ENCODE data around the gene ASTN2. TPM values are rescaled to one million over a fixed set of nuclear protein-coding genes. Genes with fewer than 3 reads are reported as not detected.

Gene ASTN2
- total RNA-seq, 2 experiments from 2014 or later: 1.7 to 4.2 TPM

GRCh38 chr9:116855881-116856662 lies 558.8 kb downstream of the ASTN2 start:
- intact Hi-C loops (cut with micrococcal nuclease; ENCODE audit: unreplicated experiment): no loop called here
- Histone ChIP-seq H3K9me2 (ENCODE audit: insufficient read depth, low read length) (no peaks in the 10 kb centered on the region), H4K20me1 (ENCODE audit: insufficient read depth, low read length) (no peaks in the 10 kb centered on the region), H3K79me2 (ENCODE audit: insufficient read depth, low read depth, low read length) (no peaks in the 10 kb centered on the region), H2AFZ (ENCODE audit: low read length) (no peak overlapping the region), H3K4me1 (ENCODE audit: insufficient read depth, low read length, poor library complexity, severe bottlenecking) (no peaks in the 10 kb centered on the region), H3K27ac (ENCODE audit: low read depth, low read length, poor library complexity, severe bottlenecking) (no peak overlapping the region), H3K4me3 (ENCODE audit: low read depth, low read length, poor library complexity, severe bottlenecking) (no peak overlapping the region), H3K36me3 (ENCODE audit: insufficient read depth, low read length) (no peaks in the 10 kb centered on the region), H3K9me3 (ENCODE audit: low read length) (no peaks in the 10 kb centered on the region), H3K4me2 (ENCODE audit: low read length) (no peak overlapping the region)
- BruUV-seq (replicated peaks): no TSS peak
- CTCF ChIA-PET (ENCODE audit: unreplicated experiment): no interaction called here
- POLR2A ChIA-PET: no interaction called here
- no peak for DNase-seq (ENCODE audit: low spot score)
- TF ChIP-seq CTCF (conservative IDR thresholded peaks at IDR 0.05; ENCODE audit: low read length): no peak
- no peak for TF ChIP-seq EZH2phosphoT487 (IDR thresholded peaks at IDR 0.05; ENCODE audit: borderline replicate concordance, low read depth, low read length)

DNA sequence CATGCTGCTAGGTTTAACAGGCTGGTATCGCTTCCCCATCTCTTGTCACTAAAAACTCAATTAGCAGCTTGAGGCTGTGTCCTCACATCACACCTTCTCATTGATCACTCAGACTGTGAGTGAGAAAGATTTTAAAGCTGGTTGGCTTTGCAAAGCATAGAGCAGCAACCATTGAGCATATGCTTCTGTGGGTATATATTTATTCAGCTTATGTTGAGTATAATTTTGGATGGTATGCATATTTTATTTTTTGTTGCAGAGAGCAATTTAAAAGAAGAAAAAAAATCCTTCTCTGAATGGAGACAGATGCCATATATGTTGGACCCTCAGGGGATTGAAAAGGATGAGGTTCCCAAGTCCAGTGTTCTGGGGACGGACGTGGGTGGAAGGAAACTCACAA lies 565.1 kb downstream of the ASTN2 start:
- no peaks in the 10 kb centered on the region for H3K36me3 ChIP-seq (ENCODE audit: insufficient read depth, low read length)
- ChIA-PET POLR2A (interaction anchor here (0.5 kb wide), 1 partner anchor 16 kb away, joined by 4 read pairs; no protein-coding TSS in a partner anchor), CTCF (ENCODE audit: unreplicated experiment) (no interaction called here)
- H3K9me2 ChIP-seq (ENCODE audit: insufficient read depth, low read length): no peaks in the 10 kb centered on the region
- no peak for DNase-seq (ENCODE audit: low spot score)
- H3K4me2 ChIP-seq (ENCODE audit: low read length): no peak overlapping the region
- intact Hi-C loops (cut with micrococcal nuclease; ENCODE audit: unreplicated experiment): no loop called here
- BruUV-seq (replicated peaks): no TSS peak
- H3K9me3 ChIP-seq (ENCODE audit: low read length): no peaks in the 10 kb centered on the region
- H3K4me1 ChIP-seq (ENCODE audit: insufficient read depth, low read length, poor library complexity, severe bottlenecking): no peaks in the 10 kb centered on the region
- no peaks in the 10 kb centered on the region for H4K20me1 ChIP-seq (ENCODE audit: insufficient read depth, low read length)
- H3K4me3 ChIP-seq (ENCODE audit: low read depth, low read length, poor library complexity, severe bottlenecking): no peak overlapping the region
- no peaks in the 10 kb centered on the region for H3K79me2 ChIP-seq (ENCODE audit: insufficient read depth, low read depth, low read length)
- H3K27ac ChIP-seq (ENCODE audit: low read depth, low read length, poor library complexity, severe bottlenecking): no peak overlapping the region
- no peak for TF ChIP-seq CTCF (conservative IDR thresholded peaks at IDR 0.05; ENCODE audit: low read length)
- H2AFZ ChIP-seq (ENCODE audit: low read length): no peak overlapping the region

GRCh38 chr9:116844621-116845020 lies 570.2 kb downstream of the ASTN2 start:
- Histone ChIP-seq H3K9me2 (ENCODE audit: insufficient read depth, low read length) (no peaks in the 10 kb centered on the region), H3K4me3 (ENCODE audit: low read depth, low read length, poor library complexity, severe bottlenecking) (no peak overlapping the region), H3K9me3 (ENCODE audit: low read length) (no peaks in the 10 kb centered on the region), H2AFZ (ENCODE audit: low read length) (no peak overlapping the region), H3K27ac (ENCODE audit: low read depth, low read length, poor library complexity, severe bottlenecking) (no peak overlapping the region), H4K20me1 (ENCODE audit: insufficient read depth, low read length) (no peaks in the 10 kb centered on the region), H3K4me2 (ENCODE audit: low read length) (no peak overlapping the region), H3K79me2 (ENCODE audit: insufficient read depth, low read depth, low read length) (no peaks in the 10 kb centered on the region), H3K4me1 (ENCODE audit: insufficient read depth, low read length, poor library complexity, severe bottlenecking) (no peaks in the 10 kb centered on the region), H3K36me3 (ENCODE audit: insufficient read depth, low read length) (no peaks in the 10 kb centered on the region)
- intact Hi-C loops (cut with micrococcal nuclease; ENCODE audit: unreplicated experiment): no loop called here
- no TSS peak for BruUV-seq (replicated peaks)
- TF ChIP-seq EZH2phosphoT487 (IDR thresholded peaks at IDR 0.05; ENCODE audit: borderline replicate concordance, low read depth, low read length): no peak
- no peak for TF ChIP-seq CTCF (conservative IDR thresholded peaks at IDR 0.05; ENCODE audit: low read length)
- CTCF ChIA-PET (ENCODE audit: unreplicated experiment): no interaction called here
- DNase-seq (ENCODE audit: low spot score): no peak
- POLR2A ChIA-PET: interaction anchor here (0.7 kb wide), 2 partner anchors 90 to 116 kb away, joined by 3 to 4 read pairs; no protein-coding TSS in a partner anchor
